DND-41 (cell line): ENCODE measurements around the gene AMZ2.
"Not testable (repeated sequence)": the region's sequence is repeated elsewhere in the genome, so short reads cannot be mapped to it uniquely, and the experiment has no call there.

Source experiments
- ATAC-seq: fragments of 200-7000 bp; cut with Tn5 transposase; 3 replicates; pipeline ENCODE4 v1.9.1; 2021; ENCODE audit warnings: low read depth; ENCODE audit not compliant: insufficient read depth
- DNase-seq: peaks from one replicate; pipeline ENCODE4 v3.0.0-alpha.2; 2020
- H2AFZ ChIP-seq: 2 replicates; pipeline ENCODE4 v1.6.0; 2012; ENCODE audit warnings: low read depth, low read length
- H3K27ac ChIP-seq: 2 replicates; pipeline ENCODE4 v1.5.1; 2012; ENCODE audit warnings: low read length, inconsistent platforms
- H3K27me3 ChIP-seq: fragments of 200-600 bp; sonication (generic); 2 replicates; pipeline ENCODE4 v1.6.0; 2012; ENCODE audit warnings: low read length, mild to moderate bottlenecking, inconsistent platforms; ENCODE audit not compliant: insufficient read depth, poor library complexity
- H3K36me3 ChIP-seq: 2 replicates; pipeline ENCODE4 v1.5.1; 2012; ENCODE audit warnings: low read length, inconsistent platforms; ENCODE audit not compliant: insufficient read depth
- H3K4me1 ChIP-seq: 2 replicates; pipeline ENCODE4 v1.5.1; 2012; ENCODE audit warnings: mild to moderate bottlenecking, low read length; ENCODE audit not compliant: insufficient read depth
- H3K4me2 ChIP-seq: 2 replicates; pipeline ENCODE4 v1.6.0; 2012; ENCODE audit warnings: mild to moderate bottlenecking, moderate library complexity, low read length, inconsistent platforms; ENCODE audit not compliant: insufficient read depth
- H3K4me3 ChIP-seq, 2 experiments: fragments of 200-600 bp in 1 of 2; shearing (Covaris generic) in 1 of 2; 2 replicates each; pipeline ENCODE4 v1.5.1; 2012 to 2016; ENCODE audit warnings: inconsistent platforms in 2 of 2, low read length in 2 of 2, mild to moderate bottlenecking in 2 of 2, low read depth in 1 of 2, moderate library complexity in 1 of 2
- H3K79me2 ChIP-seq: 2 replicates; pipeline ENCODE4 v1.6.0; 2012; ENCODE audit warnings: low read length, inconsistent platforms; ENCODE audit not compliant: insufficient read depth
- H3K9ac ChIP-seq: 2 replicates; pipeline ENCODE4 v1.6.0; 2012; ENCODE audit warnings: low read depth, mild to moderate bottlenecking, inconsistent platforms, low read length, moderate library complexity
- H3K9me3 ChIP-seq: 2 replicates; pipeline ENCODE4 v1.5.1; 2012; ENCODE audit warnings: low read length, moderate library complexity, mild to moderate bottlenecking, inconsistent platforms; ENCODE audit not compliant: insufficient read depth, severe bottlenecking
- H4K20me1 ChIP-seq: 2 replicates; pipeline ENCODE4 v1.6.0; 2012; ENCODE audit warnings: low read length; ENCODE audit not compliant: insufficient read depth
- EZH2 ChIP-seq: IDR thresholded peaks from 3 replicates; pipeline ENCODE4 v1.6.1; 2012; ENCODE audit warnings: borderline replicate concordance, low read depth, mild to moderate bottlenecking, moderate library complexity, low read length, inconsistent platforms; ENCODE audit not compliant: severe bottlenecking
- TF ChIP-seq, protein P1 (sequence below): IDR thresholded peaks from 2 replicates; pipeline ENCODE4 v1.5.1; 2012; ENCODE audit warnings: borderline replicate concordance, low read length, moderate library complexity, mild to moderate bottlenecking; ENCODE audit not compliant: poor library complexity, severe bottlenecking; ENCODE audit errors: extremely low read depth

AMZ2 gene

GRCh38 chr17:68228817-68229570 is 18.8 kb upstream of the AMZ2 start:
- no peak; the same call in 2 of the 3 replicates for ATAC-seq
- no peak overlapping the region for H3K4me3 ChIP-seq
- no peak for DNase-seq
- H3K9me3 ChIP-seq, result no peaks in the 10 kb centered on the region
- no peaks in the 10 kb centered on the region for H3K27me3 ChIP-seq
- H3K4me1 ChIP-seq, result no peaks in the 10 kb centered on the region
- H3K36me3 ChIP-seq, result no peaks in the 10 kb centered on the region; the same call in 1 of the 2 replicates
- H3K4me2 ChIP-seq, result no peak overlapping the region
- H4K20me1 ChIP-seq, result no peaks in the 10 kb centered on the region
- H3K79me2 ChIP-seq, result no peaks in the 10 kb centered on the region
- no peak overlapping the region for H3K27ac ChIP-seq
- TF ChIP-seq, protein P1, sequence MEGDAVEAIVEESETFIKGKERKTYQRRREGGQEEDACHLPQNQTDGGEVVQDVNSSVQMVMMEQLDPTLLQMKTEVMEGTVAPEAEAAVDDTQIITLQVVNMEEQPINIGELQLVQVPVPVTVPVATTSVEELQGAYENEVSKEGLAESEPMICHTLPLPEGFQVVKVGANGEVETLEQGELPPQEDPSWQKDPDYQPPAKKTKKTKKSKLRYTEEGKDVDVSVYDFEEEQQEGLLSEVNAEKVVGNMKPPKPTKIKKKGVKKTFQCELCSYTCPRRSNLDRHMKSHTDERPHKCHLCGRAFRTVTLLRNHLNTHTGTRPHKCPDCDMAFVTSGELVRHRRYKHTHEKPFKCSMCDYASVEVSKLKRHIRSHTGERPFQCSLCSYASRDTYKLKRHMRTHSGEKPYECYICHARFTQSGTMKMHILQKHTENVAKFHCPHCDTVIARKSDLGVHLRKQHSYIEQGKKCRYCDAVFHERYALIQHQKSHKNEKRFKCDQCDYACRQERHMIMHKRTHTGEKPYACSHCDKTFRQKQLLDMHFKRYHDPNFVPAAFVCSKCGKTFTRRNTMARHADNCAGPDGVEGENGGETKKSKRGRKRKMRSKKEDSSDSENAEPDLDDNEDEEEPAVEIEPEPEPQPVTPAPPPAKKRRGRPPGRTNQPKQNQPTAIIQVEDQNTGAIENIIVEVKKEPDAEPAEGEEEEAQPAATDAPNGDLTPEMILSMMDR, result no peak
- TF ChIP-seq EZH2, result no peak
- H3K9ac ChIP-seq, result no peak overlapping the region
- H2AFZ ChIP-seq, result no peak overlapping the region

- Histone ChIP-seq H3K79me2 (no peaks in the 10 kb centered on the region), H3K9ac (no peak overlapping the region), H3K4me3 (no peak overlapping the region), H3K4me1 (no peaks in the 10 kb centered on the region), H3K27ac (no peak overlapping the region), H3K36me3 (no peaks in the 10 kb centered on the region; the same call in 1 of the 2 replicates), H4K20me1 (no peaks in the 10 kb centered on the region), H3K9me3 (no peaks in the 10 kb centered on the region), H2AFZ (no peak overlapping the region), H3K4me2 (no peak overlapping the region), H3K27me3 (no peaks in the 10 kb centered on the region)
- no peak for TF ChIP-seq EZH2
- TF ChIP-seq, protein P1, result no peak
- no peak for ATAC-seq
- no peak for DNase-seq
Measured at GRCh38 chr17:68229619-68230018, 18.2 kb upstream of the AMZ2 start.

DNA sequence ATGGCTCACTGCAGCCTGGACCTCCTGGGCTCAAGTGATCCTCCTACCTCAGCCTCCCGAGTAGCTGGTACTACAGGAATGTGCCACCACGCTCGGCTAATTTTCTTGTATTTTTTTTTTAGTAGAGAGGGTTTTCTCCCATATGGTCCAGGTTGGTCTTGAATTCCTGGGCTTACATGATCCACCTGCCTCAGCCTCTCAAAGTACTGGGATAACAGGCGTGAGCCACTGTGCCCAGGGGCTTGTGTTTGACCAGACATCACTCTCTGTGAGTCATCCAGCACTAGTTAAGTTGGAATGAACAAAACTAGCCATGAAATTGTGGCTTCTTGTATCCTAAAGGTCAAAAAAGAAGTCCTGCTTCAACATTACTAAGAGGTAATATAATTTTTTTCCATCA is 16.7 kb upstream of the AMZ2 start:
- ATAC-seq, H3K4me1 ChIP-seq, H3K9ac ChIP-seq, H3K27ac ChIP-seq, DNase-seq, H3K9me3 ChIP-seq, H3K4me2 ChIP-seq, H3K79me2 ChIP-seq, H3K36me3 ChIP-seq, H3K4me3 ChIP-seq, H4K20me1 ChIP-seq, H2AFZ ChIP-seq, H3K27me3 ChIP-seq: not testable (repeated sequence)

GRCh38 chr17:68231541-68231940 is 16.3 kb upstream of the AMZ2 start:
- H3K27me3 ChIP-seq, result no peaks in the 10 kb centered on the region
- H3K9me3 ChIP-seq, result no peaks in the 10 kb centered on the region
- no peak overlapping the region for H3K9ac ChIP-seq
- no peak overlapping the region for H3K4me2 ChIP-seq
- H3K4me3 ChIP-seq, result no peak overlapping the region
- ATAC-seq, result no peak
- H3K79me2 ChIP-seq, result no peaks in the 10 kb centered on the region
- no peaks in the 10 kb centered on the region for H4K20me1 ChIP-seq
- DNase-seq, result no peak
- no peak for TF ChIP-seq EZH2
- TF ChIP-seq, protein P1, result no peak
- no peak overlapping the region for H3K27ac ChIP-seq
- no peaks in the 10 kb centered on the region; the same call in 1 of the 2 replicates for H3K36me3 ChIP-seq
- H3K4me1 ChIP-seq, result no peaks in the 10 kb centered on the region; the same call in 1 of the 2 replicates
- no peak overlapping the region for H2AFZ ChIP-seq

DNA sequence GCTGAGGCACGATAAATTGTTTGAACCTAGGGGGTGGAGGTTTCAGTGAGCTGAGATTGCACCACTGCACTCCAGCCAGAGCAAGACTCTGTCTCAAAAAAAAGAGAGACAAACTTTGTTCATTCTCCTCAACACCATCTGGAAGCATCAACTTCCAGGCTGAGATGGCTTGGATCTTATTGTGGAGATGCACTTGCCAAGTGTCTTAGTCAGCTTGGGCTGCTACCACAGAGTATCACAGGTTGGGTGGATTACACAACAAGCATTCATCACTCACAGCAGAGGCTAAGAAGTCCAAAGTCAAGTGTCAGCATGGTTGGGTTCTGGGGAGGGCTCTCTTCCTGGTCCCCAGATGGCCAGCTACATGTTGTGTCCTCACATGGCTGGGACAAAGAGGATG is 15.1 kb upstream of the AMZ2 start:
- not testable (repeated sequence) for H3K9ac ChIP-seq
- peaks cover 12% of the 10 kb centered on the region for H3K4me1 ChIP-seq

GRCh38 chr17:68234726-68235335 is 13.0 kb upstream of the AMZ2 start:
- H3K4me2 ChIP-seq, H2AFZ ChIP-seq, H4K20me1 ChIP-seq, H3K9me3 ChIP-seq, H3K4me3 ChIP-seq, H3K27me3 ChIP-seq, H3K36me3 ChIP-seq, H3K79me2 ChIP-seq, DNase-seq, ATAC-seq, H3K9ac ChIP-seq, H3K27ac ChIP-seq: not testable (repeated sequence)
- peaks cover 32% of the 10 kb centered on the region for H3K4me1 ChIP-seq

More for the DNA sequence above, 15.1 kb upstream of the AMZ2 start:
- not testable (repeated sequence) for H3K79me2 ChIP-seq, H2AFZ ChIP-seq, ATAC-seq, H3K4me3 ChIP-seq, H3K27me3 ChIP-seq, DNase-seq, H3K36me3 ChIP-seq, H4K20me1 ChIP-seq, H3K4me2 ChIP-seq, H3K27ac ChIP-seq, H3K9me3 ChIP-seq
